Aorta (tissue), 5 donors: ENCODE measurements around the gene ANKRD33B. TPM values are rescaled to one million over a fixed set of nuclear protein-coding genes. Genes with fewer than 3 reads are reported as not detected.

Experiments used
- ATAC-seq: fragments of 200-7000 bp; cut with Tn5 transposase; one replicate; pipeline ENCODE4 v1.9.1; 2022; ENCODE audit warnings: moderate library complexity; ENCODE audit not compliant: low FRiP score
- DNase-seq, 2 donors: peaks; one replicate each; pipeline ENCODE4 v3.0.0-alpha.2; 2020
- H3K27ac ChIP-seq, 2 donors: one replicate each; pipeline ENCODE4 v1.5.1; 2013; ENCODE audit warnings: low read length in 2 of 2, mild to moderate bottlenecking in 2 of 2, moderate library complexity in 2 of 2, control low read depth in 1 of 2, inconsistent platforms in 1 of 2, low read depth in 1 of 2
- H3K27me3 ChIP-seq, 2 donors: one replicate each; pipeline ENCODE4 v1.6.1; 2013; ENCODE audit warnings: control low read depth in 1 of 2, low read length in 1 of 2, mild to moderate bottlenecking in 1 of 2, moderate library complexity in 1 of 2; ENCODE audit not compliant: insufficient read depth in 2 of 2, control insufficient read depth in 1 of 2
- H3K36me3 ChIP-seq, 2 donors: one replicate each; pipeline ENCODE4 v1.6.1; 2013; ENCODE audit warnings: control low read depth in 1 of 2, low read length in 1 of 2, mild to moderate bottlenecking in 1 of 2; ENCODE audit not compliant: insufficient read depth in 2 of 2, control insufficient read depth in 1 of 2
- H3K4me1 ChIP-seq, 2 donors: one replicate each; pipeline ENCODE4 v1.6.1; 2013; ENCODE audit warnings: low read length in 2 of 2, control low read depth in 1 of 2, mild to moderate bottlenecking in 1 of 2, moderate library complexity in 1 of 2; ENCODE audit not compliant: insufficient read depth in 2 of 2, control insufficient read depth in 1 of 2
- H3K4me3 ChIP-seq, 2 donors: one replicate each; pipeline ENCODE4 v1.5.1; 2013; ENCODE audit warnings: low read length in 2 of 2, control low read depth in 1 of 2, mild to moderate bottlenecking in 1 of 2
- H3K9me3 ChIP-seq: one replicate; pipeline ENCODE4 v1.6.1; 2013; ENCODE audit warnings: mild to moderate bottlenecking, low read length; ENCODE audit not compliant: control insufficient read depth
- WGBS, 2 donors: extraction: QIAGEN DNeasy Blood & Tissue Kit; methylation state at CpG; one replicate each; pipeline ENCODE4 v1.1.7; 2013; 5-methylcytosine and 5-hydroxymethylcytosine counted together
- intact Hi-C, 2 donors: fragments of 100-400 bp; cut with DNase I; formaldehyde crosslinking; loops; one replicate each; pipeline versions ENCODE4 v1.14.2 to v1.15.0; 2022
- polyA plus RNA-seq, 2 donors: library from polyadenylated mRNA; stranded (reverse); fragments of 200-250 nt; gene quantifications; one replicate each; pipeline ENCODE4 v1.2.3, GENCODE V29; 2013
- total RNA-seq, 2 donors: library from RNA; stranded (reverse); fragmentation: NEBNext Ultra II Directional; extraction: Animal tissue kit (Norgen Biotek cat#: 25700); gene quantifications; one replicate each; pipeline ENCODE4 v1.2.1, GENCODE V29; 2021
- donor health status: healthy with polysubstance abuse.
- donor health status: Bipolar disorder and iron deficiency.
- donor health status: DM: no; HTN: no; CAD: no.
- donor health status: DM: no; HTN: no; CAD: no.
- donor health status: DM: yes; HTN: yes; CAD: no.

ANKRD33B gene
- total and polyA plus RNA-seq, 4 donors = 0.75 to 4.9 (median 3.3) TPM

DNA sequence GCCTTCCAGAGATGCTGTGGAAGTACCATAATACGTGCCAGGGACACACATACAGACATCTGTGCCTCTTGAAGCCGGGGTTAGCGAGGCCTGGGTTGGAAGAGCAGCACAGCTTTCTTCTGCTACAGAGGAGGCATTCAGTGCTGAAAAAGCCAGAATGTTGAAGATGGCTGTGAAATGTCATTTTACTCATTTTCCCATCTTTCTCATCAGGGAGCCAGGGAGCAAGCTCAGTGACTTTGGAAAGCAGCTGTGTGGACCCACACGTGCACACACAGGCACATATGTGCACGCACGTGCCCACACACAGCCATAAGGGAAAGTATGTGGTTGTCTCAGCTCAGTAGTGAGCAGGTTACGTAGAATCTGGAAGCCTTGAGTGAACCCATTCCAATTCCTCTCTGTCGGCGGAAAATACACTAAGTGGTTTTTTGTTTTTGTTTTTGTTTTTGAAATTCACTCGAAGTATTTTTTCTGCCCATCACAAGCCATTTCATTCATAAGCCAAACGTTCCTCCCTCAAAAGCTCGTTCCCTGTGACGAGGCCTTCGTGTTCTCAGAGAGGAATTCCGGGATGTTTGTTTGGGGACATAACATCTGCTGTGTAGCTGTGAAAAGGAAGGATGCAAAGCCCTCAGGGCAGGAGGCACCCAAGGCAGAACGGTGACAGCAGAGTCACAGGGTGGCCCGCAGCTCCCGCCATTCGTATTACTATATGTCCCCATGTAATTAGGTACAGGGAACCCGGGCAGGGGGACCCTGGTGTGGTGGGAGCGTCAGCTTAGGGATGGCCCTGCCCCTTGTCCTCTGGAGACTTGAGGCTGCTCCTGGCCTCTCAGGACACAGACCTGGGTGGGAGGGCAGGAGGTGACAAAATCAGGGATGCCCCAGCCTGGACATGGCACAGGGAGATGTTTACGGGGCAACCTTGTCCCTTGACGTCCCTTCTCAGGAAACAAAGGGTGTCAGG lies 29.0 kb upstream of the ANKRD33B start:
- no peaks in the 10 kb centered on the region for H3K27me3 ChIP-seq
- H3K4me1 ChIP-seq = no peaks in the 10 kb centered on the region
- no peak for ATAC-seq
- no peaks in the 10 kb centered on the region for H3K36me3 ChIP-seq
- H3K27ac ChIP-seq = no peak overlapping the region
- no peaks in the 10 kb centered on the region for H3K9me3 ChIP-seq
- peak in 1 of 2 donors; percentile 57 for DNase-seq
- intact Hi-C loops = no loop called here
- no peak overlapping the region for H3K4me3 ChIP-seq
- 87 to 88% methylated on average over 23 of the region's 23 CpGs for WGBS, 2 donors

DNA sequence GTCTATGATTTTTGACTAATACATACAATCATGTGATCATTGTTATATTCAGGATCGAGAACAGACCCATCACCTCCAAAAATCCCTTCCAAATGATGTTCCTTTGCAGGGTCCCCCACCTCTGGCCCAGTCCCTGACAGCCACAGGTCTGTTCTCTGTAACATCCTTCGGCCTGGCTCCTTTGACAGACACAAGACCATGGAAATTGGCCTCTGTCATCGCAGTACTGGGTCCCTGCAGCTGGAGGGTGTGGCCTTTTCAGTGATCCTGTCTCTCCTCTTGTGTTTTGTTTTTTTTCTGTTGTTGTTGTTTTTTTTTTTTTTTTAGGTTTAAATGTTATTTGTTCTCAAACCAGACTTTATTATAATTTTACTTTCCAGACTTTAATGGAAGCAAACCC lies 27.4 kb upstream of the ANKRD33B start:
- H3K4me1 ChIP-seq = no peaks in the 10 kb centered on the region
- H3K36me3 ChIP-seq = no peaks in the 10 kb centered on the region
- no peak for ATAC-seq
- 56 to 64% methylated on average over 3 of the region's 3 CpGs for WGBS, 2 donors
- H3K27ac ChIP-seq = no peak overlapping the region
- peak in 1 of 2 donors; percentile 48 for DNase-seq
- H3K27me3 ChIP-seq = no peaks in the 10 kb centered on the region
- no peaks in the 10 kb centered on the region for H3K9me3 ChIP-seq
- intact Hi-C loops = no loop called here
- no peak overlapping the region for H3K4me3 ChIP-seq

DNA sequence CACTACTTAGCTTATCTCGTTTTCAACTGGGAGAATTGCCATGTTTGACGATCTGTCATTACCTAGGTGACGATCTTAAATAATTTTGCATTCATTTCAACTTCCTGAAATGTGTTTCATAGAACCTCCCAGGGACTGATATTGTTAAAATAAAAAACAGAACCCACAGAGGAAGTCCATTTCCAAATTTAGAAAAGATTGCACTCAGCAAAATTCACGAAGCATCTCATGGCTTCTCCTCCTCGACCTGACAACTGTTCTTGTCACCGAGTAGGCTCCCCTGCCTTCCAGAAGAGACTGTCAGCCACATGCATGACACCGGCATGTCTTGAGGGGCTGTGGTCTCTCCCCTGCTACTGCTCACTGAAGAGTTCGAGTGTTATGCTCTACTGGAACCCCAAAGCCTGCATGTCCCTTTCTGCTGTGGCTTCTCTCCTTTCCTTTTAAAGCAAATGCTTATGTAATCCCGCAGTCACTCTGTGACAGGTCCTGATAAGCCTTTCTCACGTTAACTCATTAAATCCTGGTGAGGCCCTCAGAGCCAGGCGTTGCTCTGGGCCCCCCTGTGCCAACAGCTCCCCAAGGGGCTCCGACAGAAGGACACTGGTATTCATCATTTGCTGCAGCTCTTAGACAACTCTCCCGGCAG lies 26.8 kb upstream of the ANKRD33B start:
- H3K36me3 ChIP-seq = no peaks in the 10 kb centered on the region
- H3K27ac ChIP-seq = no peak overlapping the region
- no peak overlapping the region for H3K4me3 ChIP-seq
- intact Hi-C loops = no loop called here
- DNase-seq (peak in 1 of 2 donors; percentile 20), ATAC-seq (no peak)
- H3K27me3 ChIP-seq = no peaks in the 10 kb centered on the region
- no peaks in the 10 kb centered on the region for H3K9me3 ChIP-seq
- no peaks in the 10 kb centered on the region for H3K4me1 ChIP-seq
- WGBS, 2 donors = 1 to 2% methylated on average over 13 of the region's 13 CpGs

DNA sequence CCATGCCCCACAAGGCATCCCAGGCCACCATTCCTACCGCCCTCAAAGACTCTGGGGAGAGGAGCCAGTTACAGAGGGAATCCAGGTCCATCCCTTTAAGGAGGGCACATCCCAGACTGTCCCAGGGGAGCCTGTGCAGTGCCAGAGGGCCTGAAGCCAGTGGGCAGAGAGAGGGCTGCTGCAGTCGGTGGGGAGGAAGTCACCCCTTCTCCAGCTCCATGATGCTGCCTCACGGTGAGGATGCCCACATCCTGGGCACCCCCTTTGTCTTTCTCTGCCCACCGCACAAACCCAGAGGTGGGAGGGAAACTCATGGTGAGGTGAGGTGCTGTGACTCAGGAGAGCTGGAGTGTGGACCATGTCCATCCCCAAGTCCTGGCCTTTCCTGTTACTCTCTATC lies 26.2 kb upstream of the ANKRD33B start:
- no peak overlapping the region for H3K4me3 ChIP-seq
- no peaks in the 10 kb centered on the region for H3K36me3 ChIP-seq
- peak in 1 of 2 donors; percentile 71 for DNase-seq
- ATAC-seq = peak; percentile 42
- no peaks in the 10 kb centered on the region for H3K4me1 ChIP-seq
- H3K27me3 ChIP-seq = no peaks in the 10 kb centered on the region
- WGBS, 2 donors = 19% methylated on average over 4 of the region's 4 CpGs
- intact Hi-C loops = no loop called here
- no peak overlapping the region for H3K27ac ChIP-seq
- no peaks in the 10 kb centered on the region for H3K9me3 ChIP-seq

DNA sequence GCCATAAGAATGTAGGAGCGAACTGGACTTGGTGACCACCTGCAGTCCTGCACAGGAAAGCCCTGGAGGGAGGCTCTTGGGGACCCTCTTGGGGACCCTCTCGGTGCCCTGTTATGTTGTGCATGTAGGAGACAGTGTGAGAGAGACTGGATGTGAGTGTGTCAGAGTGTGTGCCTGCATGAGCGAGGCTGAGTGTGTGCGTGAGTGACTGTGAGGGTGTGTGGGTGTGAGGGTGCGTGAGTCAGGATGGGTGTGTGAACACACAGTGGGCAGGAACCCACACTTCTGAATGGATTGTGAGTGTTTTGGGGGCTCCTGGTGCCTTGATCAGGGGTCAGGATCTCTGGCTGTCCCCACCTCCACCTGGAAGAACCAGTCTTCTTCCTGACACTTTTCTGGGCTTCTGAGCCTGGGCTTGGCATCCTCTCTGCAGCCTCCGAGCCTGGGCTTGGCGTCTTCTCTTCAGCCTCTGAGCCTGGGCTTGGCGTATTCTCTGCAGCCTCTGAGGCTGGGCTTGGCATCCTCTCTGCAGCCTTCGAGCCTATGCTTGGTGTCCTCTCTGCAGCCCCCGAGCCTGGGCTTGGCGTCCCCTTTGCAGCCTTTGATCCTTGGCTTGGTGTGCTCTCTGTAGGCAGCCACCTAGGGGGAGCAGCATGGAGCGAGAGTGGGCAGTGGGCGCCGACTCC lies 25.6 kb upstream of the ANKRD33B start:
- Histone ChIP-seq H3K27ac (no peak overlapping the region), H3K4me3 (no peak overlapping the region), H3K4me1 (no peaks in the 10 kb centered on the region), H3K27me3 (no peaks in the 10 kb centered on the region), H3K9me3 (no peaks in the 10 kb centered on the region), H3K36me3 (no peaks in the 10 kb centered on the region)
- intact Hi-C loops = no loop called here
- ATAC-seq (peak; percentile 52), DNase-seq (peak in 1 of 2 donors; percentile 61)
- WGBS, 2 donors = 42 to 48% methylated on average over 14 of the region's 14 CpGs

DNA sequence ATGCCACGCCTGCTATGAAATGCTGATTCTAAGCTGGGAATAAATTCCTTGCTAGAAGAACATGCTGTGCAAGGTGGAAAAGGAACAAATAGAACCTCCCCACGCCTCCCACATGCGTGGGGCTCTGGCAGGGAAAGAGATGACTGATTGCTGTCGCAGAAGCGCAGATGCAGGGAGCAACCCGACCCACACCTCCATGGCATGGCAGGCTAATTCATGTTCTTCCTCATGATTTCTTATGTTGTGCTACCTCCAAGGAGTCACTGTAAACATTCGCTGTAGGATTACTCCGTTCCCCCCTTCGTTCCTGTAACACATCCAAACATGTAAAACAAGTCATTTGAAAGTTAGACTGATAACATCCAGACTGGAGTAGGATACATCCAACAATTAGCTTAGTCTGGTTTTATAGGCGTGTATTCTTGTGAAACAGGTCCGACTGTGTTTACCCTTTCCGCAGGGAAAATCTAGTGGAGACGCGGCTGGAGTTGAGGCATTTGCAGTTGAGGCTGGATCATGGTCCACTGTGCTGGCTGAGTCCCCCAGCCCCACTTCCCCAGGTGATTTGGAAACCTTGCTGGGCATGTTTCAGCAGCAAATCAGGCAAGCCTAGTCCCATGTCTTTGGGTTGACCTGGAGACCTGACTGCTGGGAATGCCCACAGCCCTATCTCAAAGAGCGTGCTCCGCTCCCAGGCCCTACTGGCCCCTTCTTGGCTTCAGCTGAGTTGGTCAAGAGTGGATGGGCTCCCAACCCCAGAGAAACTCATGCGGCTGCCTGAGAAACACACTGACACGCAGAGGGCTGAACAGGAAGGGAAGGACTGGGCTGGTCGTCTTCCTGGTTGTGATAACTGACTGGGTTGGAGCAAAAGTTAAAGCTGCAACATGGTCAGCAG lies 24.8 kb upstream of the ANKRD33B start:
- H3K4me3 ChIP-seq = no peak overlapping the region
- H3K9me3 ChIP-seq = no peaks in the 10 kb centered on the region
- DNase-seq (no peak), ATAC-seq (no peak)
- H3K36me3 ChIP-seq = no peaks in the 10 kb centered on the region
- H3K4me1 ChIP-seq = no peaks in the 10 kb centered on the region
- no peak overlapping the region for H3K27ac ChIP-seq
- intact Hi-C loops = no loop called here
- H3K27me3 ChIP-seq = no peaks in the 10 kb centered on the region
- whole genome bisulfite sequencing, 2 donors = 88 to 92% methylated on average over 19 of the region's 19 CpGs

DNA sequence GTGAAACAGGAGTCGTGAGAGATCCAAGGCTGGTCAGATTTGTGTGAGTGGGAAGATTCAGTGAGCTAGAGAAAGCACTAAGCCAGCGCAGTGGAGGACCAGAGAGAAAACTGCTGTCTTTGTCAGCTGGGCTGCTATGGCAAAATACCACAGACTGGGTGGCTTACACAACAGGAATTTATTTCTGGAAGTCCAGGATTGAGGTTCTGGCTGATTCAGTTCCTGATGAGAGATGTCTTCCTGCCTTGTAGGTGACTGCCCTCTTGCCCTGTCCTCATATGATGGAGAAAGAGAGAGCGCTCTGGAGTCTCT lies 24.2 kb upstream of the ANKRD33B start:
- intact Hi-C loops = no loop called here
- Histone ChIP-seq H3K27me3 (no peaks in the 10 kb centered on the region), H3K9me3 (no peaks in the 10 kb centered on the region), H3K36me3 (no peaks in the 10 kb centered on the region), H3K27ac (no peak overlapping the region), H3K4me3 (no peak overlapping the region), H3K4me1 (no peaks in the 10 kb centered on the region)
- DNase-seq = no peak
- 94 to 98% methylated on average over 3 of the region's 3 CpGs for WGBS, 2 donors
- no peak for ATAC-seq

DNA sequence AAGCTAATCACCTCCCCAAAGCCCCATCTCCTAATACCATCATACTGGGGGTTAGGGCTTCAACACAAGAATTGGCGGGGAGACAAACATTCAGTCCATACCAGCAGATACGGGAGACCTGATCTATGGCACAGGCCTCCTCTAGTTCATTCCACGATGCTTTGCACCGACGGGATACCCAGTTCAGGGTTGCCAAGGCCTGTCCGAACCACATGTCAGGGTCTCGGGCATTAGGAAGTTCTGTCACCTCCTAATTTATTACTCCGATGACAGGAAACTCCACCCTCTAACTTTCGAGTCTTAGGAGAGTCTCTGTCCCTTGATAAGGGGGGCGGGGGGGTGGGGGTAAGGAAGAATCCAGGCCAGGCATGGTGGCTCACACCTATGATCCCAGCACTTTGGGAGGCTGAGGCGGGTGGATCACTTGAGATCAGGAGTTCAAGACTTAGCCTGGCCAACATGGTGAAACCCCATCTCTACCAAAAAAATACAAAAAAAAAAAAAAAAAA lies 23.8 kb upstream of the ANKRD33B start:
- Histone ChIP-seq H3K27me3 (no peaks in the 10 kb centered on the region), H3K27ac (no peak overlapping the region), H3K4me1 (no peaks in the 10 kb centered on the region), H3K4me3 (no peak overlapping the region), H3K9me3 (no peaks in the 10 kb centered on the region), H3K36me3 (no peaks in the 10 kb centered on the region)
- intact Hi-C loops = no loop called here
- ATAC-seq (no peak), DNase-seq (no peak)
- 95 to 97% methylated on average over 11 of the region's 11 CpGs for WGBS, 2 donors
